ENCODE measurements around the gene HSPA2. TPM values are rescaled to one million over a fixed set of nuclear protein-coding genes. Genes with fewer than 3 reads are reported as not detected.

Gene HSPA2
- total and polyA plus RNA-seq, 2 of the 13 experiments (the other 11 are each of a cell fraction or from before 2014, with no cell fraction given): 0.15 to 0.27 TPM

GRCh38 chr14:64518229-64518628 is 22.3 kb upstream of the HSPA2 start:
- WGBS (ENCODE audit: low lambda C conversion rate): 93% methylated on average over 4 of the region's 4 CpGs
- Histone ChIP-seq H3K79me2 (ENCODE audit: insufficient read depth, low read length) (peaks cover 44% of the 10 kb centered on the region), H3K27me3 (ENCODE audit: control insufficient read depth in 1 of 2, insufficient read depth in 2 of 2, low read length in 2 of 2) (no peaks in the 10 kb centered on the region), H3K36me3 (replicated peaks in 1 of 2; ENCODE audit: control insufficient read depth in 1 of 2, insufficient read depth in 2 of 2, low read length in 2 of 2) (peaks cover 6 to 18% of the 10 kb centered on the region in 2 experiments; a peak in 4 of 5 replicates), H4K20me1 (ENCODE audit: insufficient read depth, low read length) (peaks cover 3% of the 10 kb centered on the region; the same call in 1 of the 2 replicates), H3K27ac (ENCODE audit: extremely low read length, insufficient read depth, low read length) (no peak overlapping the region), H3K9ac (ENCODE audit: insufficient read depth, low read depth, low read length) (no peak overlapping the region), H3K4me2 (ENCODE audit: low read depth, low read length) (no peak overlapping the region), H3K9me3 (ENCODE audit: low read length) (no peaks in the 10 kb centered on the region), H3K4me1 (ENCODE audit: insufficient read depth, low read length) (no peaks in the 10 kb centered on the region), H2AFZ (ENCODE audit: low read length) (no peak overlapping the region), H3K4me3 (replicated peaks in 1 of 3; ENCODE audit: insufficient read depth in 1 of 3, low read depth in 2 of 3, low read length in 3 of 3) (no peak overlapping the region)
- in situ Hi-C loops (cut with HindIII; ENCODE audit: extremely low pct_ligation_motif_present, low pct_unique_long_range_greater_than_20kb) (no loop called here), intact Hi-C loops (cut with micrococcal nuclease; ENCODE audit: unreplicated experiment) (no loop called here)
- no TSS peak for BruUV-seq (replicated peaks)
- no peak for DNase-seq (ENCODE audit: low spot score)
- ATAC-seq: no peak
- no peak for FAIRE-seq
- CTCF ChIA-PET (ENCODE audit: low intra/inter-chr PET ratio, low total read pairs): no interaction called here
- TF ChIP-seq ZFP90 (CRISPR knock-in tag; IDR thresholded peaks at IDR 0.05; ENCODE audit: borderline replicate concordance): no peak
- TF ChIP-seq NKX3-1 (CRISPR knock-in tag; IDR thresholded peaks at IDR 0.05): no peak
- no peak for TF ChIP-seq KLF16 (CRISPR knock-in tag; IDR thresholded peaks at IDR 0.05)
- no peak for TF ChIP-seq ZNF17 (CRISPR knock-in tag; IDR thresholded peaks at IDR 0.05)
- no peak for TF ChIP-seq JARID2 (CRISPR knock-in tag; IDR thresholded peaks at IDR 0.05; ENCODE audit: insufficient replicate concordance)
- TF ChIP-seq TCF7L2 (IDR thresholded peaks at IDR 0.05; ENCODE audit: low read depth, low read length): no peak
- no peak for TF ChIP-seq GRHL1 (CRISPR knock-in tag; conservative IDR thresholded peaks at IDR 0.05)
- no peak for TF ChIP-seq ZNF841 (CRISPR knock-in tag; IDR thresholded peaks at IDR 0.05; ENCODE audit: borderline replicate concordance)
- no peak for TF ChIP-seq PAXIP1 (CRISPR knock-in tag; conservative IDR thresholded peaks at IDR 0.05)
- POLR2A ChIA-PET: no interaction called here
